B cell (primary cell): ENCODE data around the gene RBM45. TPM values are rescaled to one million over a fixed set of nuclear protein-coding genes. Genes with fewer than 3 reads are reported as not detected.

Experiments
- ATAC-seq: fragments of 200-7000 bp; cut with Tn5 transposase; one replicate; pipeline ENCODE4 v1.10.0; 2021; ENCODE audit warnings: low read depth, mild to moderate bottlenecking, moderate number of reproducible peaks, moderate library complexity
- CTCF ChIA-PET: fragments of 350-600 bp; sonication (Branson Sonifier 250); formaldehyde crosslinking; loops from one replicate; lab custom pipeline; 2021; ENCODE audit warnings: antibody characterized with exemption, inconsistent platforms; lab: Charles Lee
- POLR2A ChIA-PET: fragments of 350-600 bp; sonication (Branson Sonifier 250); formaldehyde crosslinking; loops from one replicate; lab custom pipeline; 2021; ENCODE audit warnings: antibody characterized with exemption; lab: Charles Lee
- DNase-seq: peaks from one replicate; pipeline ENCODE4 v3.0.0; 2013
- H2AFZ ChIP-seq: 2 replicates; pipeline ENCODE4 v1.6.1; 2012; ENCODE audit warnings: mild to moderate bottlenecking, low read depth, low read length; ENCODE audit not compliant: insufficient read depth, poor library complexity, severe bottlenecking
- H3K27ac ChIP-seq, 2 donors: 1 replicate in 1 of 2; 2 replicates in 1 of 2; pipeline ENCODE4 v1.5.1; 2012 to 2013; ENCODE audit warnings: low read length in 2 of 2, mild to moderate bottlenecking in 2 of 2, moderate library complexity in 1 of 2
- H3K27me3 ChIP-seq, 4 experiments: fragments of 200-600 bp in 1 of 4; sonication (generic) in 1 of 4; replicated peaks in 1 of 4; 1 replicate in 2 of 4; 2 replicates in 2 of 4; pipeline versions ENCODE4 v1.6.1 to v1.7.0; 2013 to 2016; ENCODE audit warnings: low read length in 3 of 4, mild to moderate bottlenecking in 2 of 4, mixed read lengths in 1 of 4, moderate library complexity in 1 of 4; ENCODE audit not compliant: insufficient read depth in 4 of 4, control insufficient read depth in 3 of 4; ENCODE audit errors: control extremely low read depth in 1 of 4
- H3K36me3 ChIP-seq, 2 experiments: replicated peaks in 1 of 2; 1 replicate in 1 of 2; 2 replicates in 1 of 2; pipeline versions ENCODE4 v1.6.1 to v1.7.1; 2013; ENCODE audit warnings: low read length in 1 of 2; ENCODE audit not compliant: insufficient read depth in 2 of 2, control insufficient read depth in 1 of 2; ENCODE audit errors: control extremely low read depth in 1 of 2, extremely low read depth in 1 of 2
- H3K4me1 ChIP-seq, 2 donors: fragments of 200-600 bp in 1 of 2; sonication (generic) in 1 of 2; 1 replicate in 1 of 2; 2 replicates in 1 of 2; pipeline versions ENCODE4 v1.5.1 to v1.6.1; 2013 to 2017; ENCODE audit warnings: low read length in 2 of 2; ENCODE audit not compliant: control insufficient read depth in 2 of 2, insufficient read depth in 2 of 2
- H3K4me2 ChIP-seq: replicated peaks from 2 replicates; pipeline ENCODE3; 2012; ENCODE audit warnings: mild to moderate bottlenecking, low read depth, low read length; ENCODE audit not compliant: poor library complexity, severe bottlenecking
- H3K4me3 ChIP-seq, 5 experiments: fragments of 200-600 bp in 1 of 5; sonication (generic) in 1 of 5; 1 replicate in 3 of 5; 2 replicates in 2 of 5; pipeline versions ENCODE4 v1.5.1 to v1.7.0; 2011 to 2016; ENCODE audit warnings: low read length in 4 of 5, mild to moderate bottlenecking in 4 of 5, low read depth in 2 of 5, control low read depth in 1 of 5, moderate library complexity in 1 of 5; ENCODE audit not compliant: insufficient read depth in 1 of 5; ENCODE audit errors: control extremely low read depth in 1 of 5, extremely low read depth in 1 of 5
- H3K79me2 ChIP-seq: fragments of 200-600 bp; sonication (generic); one replicate; pipeline ENCODE4 v1.6.0; 2016; ENCODE audit warnings: low read length; ENCODE audit not compliant: control insufficient read depth, insufficient read depth
- H3K9ac ChIP-seq: fragments of 200-600 bp; sonication (generic); 2 replicates; pipeline ENCODE4 v1.6.1; 2017; ENCODE audit warnings: mild to moderate bottlenecking, low read length, moderate library complexity
- H3K9me3 ChIP-seq, 3 donors: one replicate each; pipeline versions ENCODE4 v1.6.1 to v1.7.1; 2013; ENCODE audit warnings: low read length in 2 of 3; ENCODE audit not compliant: control insufficient read depth in 2 of 3, insufficient read depth in 1 of 3; ENCODE audit errors: control extremely low read depth in 1 of 3
- H4K20me1 ChIP-seq: 2 replicates; pipeline ENCODE4 v1.6.0; 2012; ENCODE audit warnings: mild to moderate bottlenecking, low read length; ENCODE audit not compliant: insufficient read depth, control insufficient read depth, poor library complexity, severe bottlenecking
- H3K27ac Mint-ChIP-seq: one replicate; pipeline ENCODE4 v1.8.0; 2021; ENCODE audit warnings: mixed read lengths
- H3K27me3 Mint-ChIP-seq: one replicate; pipeline ENCODE4 v1.8.0; 2021; ENCODE audit warnings: mixed read lengths
- H3K4me1 Mint-ChIP-seq: one replicate; pipeline ENCODE4 v1.8.0; 2021; ENCODE audit warnings: mixed read lengths
- H3K4me3 Mint-ChIP-seq: one replicate; pipeline ENCODE4 v1.8.0; 2021; ENCODE audit warnings: mixed read lengths
- H3K9me3 Mint-ChIP-seq: one replicate; pipeline ENCODE4 v1.8.0; 2022; ENCODE audit warnings: mixed read lengths; ENCODE audit not compliant: insufficient read depth
- EZH2 ChIP-seq: IDR thresholded peaks from 2 replicates; pipeline ENCODE4 v1.6.1; 2012; ENCODE audit warnings: borderline replicate concordance, low read depth, mild to moderate bottlenecking, moderate library complexity, low read length; ENCODE audit not compliant: insufficient read depth, poor library complexity, severe bottlenecking
- WGBS: methylation state at CpG from one replicate; pipeline ENCODE4 v1.1.5; 2013; ENCODE audit warnings: missing lambda C conversion rate; ENCODE audit not compliant: insufficient coverage; 5-methylcytosine and 5-hydroxymethylcytosine counted together
- intact Hi-C: fragments of 100-400 bp; cut with micrococcal nuclease; formaldehyde crosslinking; loops from one replicate; pipeline ENCODE4 v1.10.0; 2022
- polyA plus RNA-seq: library from polyadenylated mRNA; depleted of rRNA; stranded (reverse); fragments of >200 nt; gene quantifications from 2 replicates; pipeline ENCODE4 v1.2.3, GENCODE V29; 2012
- total RNA-seq, 2 donors: library from RNA; stranded (reverse); fragments of 120-200 nt in 1 of 2; gene quantifications; 1 replicate in 1 of 2; 2 replicates in 1 of 2; pipeline versions ENCODE4 v1.2.3 to v1.2.4, GENCODE V29; 2013 to 2022
- TF ChIP-seq, protein P1 (sequence below): fragments of 200-600 bp; IDR thresholded peaks from one replicate; pipeline ENCODE4 v1.8.0; 2022; ENCODE audit warnings: antibody characterized with exemption, mild to moderate bottlenecking

RBM45 gene
- total and polyA plus RNA-seq, 2 donors (not counting 1 experiment from before 2014, with no cell fraction given) = 4.6 to 24.0 TPM

DNA sequence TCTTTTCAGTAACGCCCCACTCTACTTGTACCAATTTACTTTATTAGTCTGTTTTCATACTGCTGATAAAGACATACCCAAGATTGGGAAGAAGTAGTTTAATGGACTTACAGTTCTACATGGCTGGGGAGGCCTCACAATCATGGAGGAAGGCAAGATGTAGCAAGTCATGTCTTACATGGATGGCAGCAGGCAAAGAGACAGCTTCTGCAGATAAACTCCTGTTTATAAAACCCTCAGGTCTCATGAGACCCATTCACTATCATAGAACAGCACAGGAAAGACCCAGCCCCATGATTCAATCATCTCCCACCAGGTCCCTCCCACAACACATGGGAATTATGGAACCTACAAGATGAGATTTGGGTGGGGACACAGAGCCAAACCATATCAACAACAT lies 43.3 kb downstream of the RBM45 start:
- no CpG with 5 or more reads among the region's 1 CpG for WGBS
- H3K9ac ChIP-seq = no peak overlapping the region
- H4K20me1 ChIP-seq = no peaks in the 10 kb centered on the region
- CTCF ChIA-PET = no interaction called here
- ATAC-seq = no peak
- TF ChIP-seq, protein P1, sequence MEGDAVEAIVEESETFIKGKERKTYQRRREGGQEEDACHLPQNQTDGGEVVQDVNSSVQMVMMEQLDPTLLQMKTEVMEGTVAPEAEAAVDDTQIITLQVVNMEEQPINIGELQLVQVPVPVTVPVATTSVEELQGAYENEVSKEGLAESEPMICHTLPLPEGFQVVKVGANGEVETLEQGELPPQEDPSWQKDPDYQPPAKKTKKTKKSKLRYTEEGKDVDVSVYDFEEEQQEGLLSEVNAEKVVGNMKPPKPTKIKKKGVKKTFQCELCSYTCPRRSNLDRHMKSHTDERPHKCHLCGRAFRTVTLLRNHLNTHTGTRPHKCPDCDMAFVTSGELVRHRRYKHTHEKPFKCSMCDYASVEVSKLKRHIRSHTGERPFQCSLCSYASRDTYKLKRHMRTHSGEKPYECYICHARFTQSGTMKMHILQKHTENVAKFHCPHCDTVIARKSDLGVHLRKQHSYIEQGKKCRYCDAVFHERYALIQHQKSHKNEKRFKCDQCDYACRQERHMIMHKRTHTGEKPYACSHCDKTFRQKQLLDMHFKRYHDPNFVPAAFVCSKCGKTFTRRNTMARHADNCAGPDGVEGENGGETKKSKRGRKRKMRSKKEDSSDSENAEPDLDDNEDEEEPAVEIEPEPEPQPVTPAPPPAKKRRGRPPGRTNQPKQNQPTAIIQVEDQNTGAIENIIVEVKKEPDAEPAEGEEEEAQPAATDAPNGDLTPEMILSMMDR = no peak
- no peak for TF ChIP-seq EZH2
- Mint-ChIP-seq H3K27ac (no peak overlapping the region), H3K4me1 (no peaks in the 10 kb centered on the region), H3K4me3 (no peak overlapping the region), H3K9me3 (peaks cover 3% of the 10 kb centered on the region), H3K27me3 (peaks cover 11% of the 10 kb centered on the region)
- no peaks in the 10 kb centered on the region for H3K79me2 ChIP-seq
- peaks cover 0 to 6% (median 2%) of the 10 kb centered on the region in 3 donors for H3K9me3 ChIP-seq
- peaks cover 0 to 5% (median 3%) of the 10 kb centered on the region in 4 experiments for H3K27me3 ChIP-seq
- no peak overlapping the region for H2AFZ ChIP-seq
- H3K4me3 ChIP-seq = no peak overlapping the region
- no peaks in the 10 kb centered on the region for H3K4me1 ChIP-seq
- no peaks in the 10 kb centered on the region for H3K36me3 ChIP-seq
- H3K4me2 ChIP-seq = no peak overlapping the region
- POLR2A ChIA-PET = no interaction called here
- no peak for DNase-seq
- intact Hi-C loops = no loop called here
- H3K27ac ChIP-seq = no peak overlapping the region

DNA sequence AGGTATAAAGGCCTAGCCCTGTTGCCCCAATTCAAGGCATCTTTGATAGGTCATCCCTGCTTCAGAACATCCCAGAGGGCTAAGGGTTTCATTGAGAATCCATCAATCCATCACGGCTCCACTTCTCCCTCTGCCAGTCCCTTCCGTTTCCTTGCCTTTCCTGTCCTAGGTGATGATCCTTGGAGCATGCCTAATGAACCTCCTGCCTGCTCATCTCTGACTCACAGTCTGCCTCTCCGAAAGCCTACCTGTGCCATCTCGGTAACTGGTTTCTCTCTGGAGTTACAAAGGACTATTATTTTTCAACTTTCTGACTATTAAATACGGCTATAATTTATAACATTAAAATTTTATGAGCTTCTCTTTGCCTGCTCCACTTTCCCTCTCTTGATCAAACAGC lies 45.3 kb downstream of the RBM45 start:
- H3K9ac ChIP-seq = no peak overlapping the region
- H3K9me3 Mint-ChIP-seq = peaks cover 3% of the 10 kb centered on the region
- ATAC-seq (no peak), DNase-seq (no peak)
- no peak overlapping the region for H3K4me2 ChIP-seq
- H3K4me1 Mint-ChIP-seq = no peaks in the 10 kb centered on the region
- H2AFZ ChIP-seq = no peak overlapping the region
- WGBS = 96% methylated on average over 2 of the region's 5 CpGs
- peaks cover 0 to 6% (median 2%) of the 10 kb centered on the region in 3 donors for H3K9me3 ChIP-seq
- ChIA-PET POLR2A (no interaction called here), CTCF (no interaction called here)
- H3K4me3 ChIP-seq = no peak overlapping the region
- peaks cover 0 to 9% (median 6%) of the 10 kb centered on the region in 4 experiments for H3K27me3 ChIP-seq
- H4K20me1 ChIP-seq = no peaks in the 10 kb centered on the region
- H3K4me1 ChIP-seq = no peaks in the 10 kb centered on the region
- TF ChIP-seq, protein P1 = no peak
- no peak for TF ChIP-seq EZH2
- H3K27me3 Mint-ChIP-seq = peaks cover 15% of the 10 kb centered on the region
- no peak overlapping the region for H3K27ac ChIP-seq
- no peak overlapping the region for H3K4me3 Mint-ChIP-seq
- no peaks in the 10 kb centered on the region for H3K36me3 ChIP-seq
- no peaks in the 10 kb centered on the region for H3K79me2 ChIP-seq
- no peak overlapping the region for H3K27ac Mint-ChIP-seq
- intact Hi-C loops = no loop called here
